Large intestine (tissue), 3 donors: ENCODE measurements around the gene DGCR2. TPM values are rescaled to one million over a fixed set of nuclear protein-coding genes. Genes with fewer than 3 reads are reported as not detected.
"Not testable (repeated sequence)": the region's sequence is repeated elsewhere in the genome, so short reads cannot be mapped to it uniquely, and the experiment has no call there.

ENCODE experiments used
- DNase-seq, 2 donors: peaks; one replicate each; pipeline versions ENCODE4 v3.0.0 to v3.0.0-alpha.2; 2013
- H3K27ac ChIP-seq: one replicate; pipeline ENCODE4 v1.5.1; 2013; ENCODE audit warnings: low read length
- H3K27me3 ChIP-seq: 2 replicates; pipeline ENCODE4 v1.6.1; 2013; ENCODE audit warnings: low read length; ENCODE audit not compliant: control insufficient read depth, insufficient read depth
- H3K36me3 ChIP-seq: 2 replicates; pipeline ENCODE4 v1.6.1; 2013; ENCODE audit warnings: low read length; ENCODE audit not compliant: control insufficient read depth, insufficient read depth
- H3K4me1 ChIP-seq: one replicate; pipeline ENCODE4 v1.6.1; 2013; ENCODE audit warnings: low read length; ENCODE audit not compliant: control insufficient read depth, insufficient read depth
- H3K4me3 ChIP-seq: one replicate; pipeline ENCODE4 v1.5.1; 2013; ENCODE audit warnings: low read length
- H3K9me3 ChIP-seq: one replicate; pipeline ENCODE4 v1.6.1; 2013; ENCODE audit warnings: mild to moderate bottlenecking, low read depth, low read length, moderate library complexity; ENCODE audit not compliant: control insufficient read depth
- WGBS: methylation state at CpG from one replicate; pipeline ENCODE4 v1.1.5; 2013; ENCODE audit warnings: low lambda C conversion rate; ENCODE audit not compliant: insufficient coverage; 5-methylcytosine and 5-hydroxymethylcytosine counted together
- polyA plus RNA-seq: library from polyadenylated mRNA; unstranded; fragments of 120-200 nt; gene quantifications from one replicate; pipeline ENCODE4 v1.2.1, GENCODE V29; 2013

Gene DGCR2
- polyA plus RNA-seq, 1 donor, result 53.1 TPM

DNA sequence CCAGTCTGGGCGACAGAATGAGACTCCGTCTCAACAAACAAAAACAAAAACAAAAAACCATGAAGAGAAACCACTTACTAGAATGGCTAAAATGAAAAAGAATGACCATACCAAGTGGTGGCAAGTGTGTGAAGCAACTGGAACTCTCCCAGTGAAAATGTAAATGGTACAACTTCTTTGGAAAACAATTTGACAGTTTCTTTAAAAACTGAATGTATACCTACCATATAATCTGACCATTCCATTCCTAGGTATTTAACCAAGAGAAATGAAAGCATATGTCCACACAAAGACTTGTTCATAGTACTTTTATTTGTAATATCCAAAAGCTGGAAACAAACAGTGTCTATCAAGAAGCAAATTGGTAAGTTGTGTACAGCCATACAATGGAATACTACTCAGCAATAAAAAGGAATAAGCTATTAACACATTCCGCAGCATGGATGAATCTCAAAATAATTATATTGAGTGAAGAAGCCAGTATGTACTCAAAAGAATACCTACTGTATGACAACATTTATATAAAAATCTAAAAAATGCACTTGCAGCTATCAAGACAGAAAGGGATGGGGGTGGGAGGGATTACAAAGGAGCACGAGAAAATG is 27.7 kb downstream of the DGCR2 start:
- no peak overlapping the region for H3K4me3 ChIP-seq
- H3K36me3 ChIP-seq, result peaks cover 4% of the 10 kb centered on the region
- H3K27ac ChIP-seq, result no peak overlapping the region
- no peaks in the 10 kb centered on the region for H3K27me3 ChIP-seq
- 83% methylated on average over 1 of the region's 4 CpGs for WGBS
- no peaks in the 10 kb centered on the region for H3K9me3 ChIP-seq
- no peak for DNase-seq
- no peaks in the 10 kb centered on the region for H3K4me1 ChIP-seq

DNA sequence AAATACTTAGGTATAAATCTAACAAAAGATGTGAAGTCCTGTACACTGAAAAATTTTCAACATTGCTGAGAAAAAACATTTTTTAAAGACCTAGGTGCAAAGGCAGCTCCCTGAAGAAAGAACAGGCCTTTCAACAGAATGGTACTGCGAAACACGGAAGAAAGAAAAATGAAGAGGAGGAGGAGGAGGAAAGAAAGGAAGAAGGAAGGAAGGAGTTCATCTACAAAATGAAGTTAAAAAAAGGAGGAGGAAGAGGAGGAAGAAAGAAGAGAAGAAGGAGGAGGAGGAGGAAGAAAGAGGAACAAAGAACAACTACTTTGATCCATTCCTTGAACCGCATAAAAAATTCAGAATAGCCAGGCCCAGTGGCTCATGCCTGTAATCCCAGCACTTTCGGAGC is 29.5 kb downstream of the DGCR2 start:
- WGBS, result 100% methylated on average over 2 of the region's 4 CpGs

DNA sequence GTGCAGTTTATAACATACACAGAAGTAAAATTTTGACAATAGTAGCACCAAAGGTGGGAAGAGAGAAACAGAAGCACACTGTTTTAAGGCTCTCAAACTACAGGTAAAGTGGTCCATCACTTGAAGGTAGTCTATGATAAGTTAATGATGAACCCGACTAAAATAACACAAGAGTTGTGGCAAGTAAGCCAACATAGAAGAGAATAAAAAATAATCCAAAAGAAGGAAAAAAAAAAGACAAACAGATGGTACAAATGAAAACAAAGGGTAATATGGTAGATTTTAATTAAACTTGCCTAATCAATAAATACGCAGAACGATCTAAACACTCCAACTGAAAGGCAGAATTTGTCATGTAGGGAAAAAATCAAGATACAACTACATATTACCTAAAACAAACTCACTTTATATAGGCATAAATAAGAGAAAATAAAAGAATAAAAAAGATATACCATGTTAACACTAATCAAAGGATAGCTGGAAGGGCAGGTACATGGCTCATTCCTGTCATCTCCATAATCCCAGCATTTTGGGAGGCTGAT is 31.6 kb downstream of the DGCR2 start:
- 96% methylated on average over 3 of the region's 3 CpGs for WGBS
- H3K4me1 ChIP-seq, result no peaks in the 10 kb centered on the region
- H3K27ac ChIP-seq, result no peak overlapping the region

More for the DNA sequence above, 29.5 kb downstream of the DGCR2 start:
- Histone ChIP-seq H3K4me1 (no peaks in the 10 kb centered on the region), H3K9me3 (no peaks in the 10 kb centered on the region), H3K36me3 (peaks cover 16% of the 10 kb centered on the region), H3K27ac (no peak overlapping the region), H3K4me3 (no peak overlapping the region), H3K27me3 (no peaks in the 10 kb centered on the region)
- no peak for DNase-seq

DNA sequence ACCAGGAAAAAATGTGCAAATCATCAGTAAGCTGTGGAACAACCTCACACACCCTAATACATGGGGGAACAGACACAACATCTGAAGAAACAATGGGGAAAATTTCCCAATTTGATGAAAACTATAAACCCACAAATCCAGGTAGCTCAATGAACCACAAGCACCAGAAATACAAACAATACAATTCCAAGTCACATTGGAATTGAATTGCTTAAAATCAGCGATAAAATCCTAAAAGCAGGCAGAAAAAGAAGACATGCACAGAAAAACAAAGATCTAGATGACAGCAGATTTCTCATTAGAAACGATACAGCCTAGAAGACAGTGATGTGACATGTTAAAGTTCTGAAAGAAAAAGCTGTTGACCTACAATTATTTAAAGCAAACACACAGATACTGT is 32.0 kb downstream of the DGCR2 start:
- Histone ChIP-seq H3K27ac (no peak overlapping the region), H3K4me3 (no peak overlapping the region), H3K9me3 (no peaks in the 10 kb centered on the region), H3K27me3 (no peaks in the 10 kb centered on the region), H3K4me1 (no peaks in the 10 kb centered on the region), H3K36me3 (peaks cover 25% of the 10 kb centered on the region)
- DNase-seq, result no peak
- WGBS, result 100% methylated on average over 2 of the region's 2 CpGs

More for the DNA sequence above, 31.6 kb downstream of the DGCR2 start:
- peaks cover 23% of the 10 kb centered on the region for H3K36me3 ChIP-seq
- no peak overlapping the region for H3K4me3 ChIP-seq
- DNase-seq, result no peak
- H3K27me3 ChIP-seq, result no peaks in the 10 kb centered on the region
- no peaks in the 10 kb centered on the region for H3K9me3 ChIP-seq

DNA sequence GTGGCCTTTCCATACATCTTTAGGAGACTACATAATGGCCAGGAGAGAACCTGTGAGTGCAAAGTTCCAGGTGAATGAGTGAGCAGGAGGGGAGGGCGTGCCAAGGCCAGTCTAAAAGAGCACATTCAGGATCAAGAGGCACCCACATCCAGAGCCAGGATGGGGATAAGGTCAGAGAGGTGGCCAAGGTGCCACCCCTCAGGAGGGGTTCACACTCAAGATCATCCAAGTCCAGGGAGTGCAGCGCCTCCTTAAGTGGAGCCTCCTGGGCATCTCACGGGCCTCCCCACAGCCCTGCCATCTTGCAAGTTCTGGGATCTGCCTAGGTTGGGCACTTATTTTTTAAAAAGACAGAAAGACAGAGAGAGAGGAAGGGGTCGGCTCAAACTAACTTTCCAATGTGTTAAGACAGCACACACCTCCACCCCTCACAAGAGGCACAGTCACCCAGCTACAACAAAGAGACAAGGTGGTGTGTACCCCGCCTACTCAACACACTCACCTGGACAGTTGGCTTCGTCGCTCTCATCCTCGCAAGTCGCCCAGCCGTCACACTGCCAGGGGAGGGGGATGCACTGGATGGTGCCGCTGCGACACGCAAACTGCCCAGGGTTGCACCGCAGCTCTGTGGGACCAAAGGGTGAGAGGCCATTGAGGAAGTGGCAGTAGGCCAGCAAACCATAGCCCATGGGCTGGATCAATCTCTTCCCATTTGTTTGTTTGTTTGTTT is 33.2 kb downstream of the DGCR2 start:
- no peak overlapping the region for H3K27ac ChIP-seq
- whole genome bisulfite sequencing, result no CpG with 5 or more reads among the region's 14 CpGs
- no peak for DNase-seq
- no peaks in the 10 kb centered on the region for H3K9me3 ChIP-seq
- no peaks in the 10 kb centered on the region for H3K27me3 ChIP-seq
- peaks cover 26% of the 10 kb centered on the region for H3K36me3 ChIP-seq
- no peak overlapping the region for H3K4me3 ChIP-seq
- H3K4me1 ChIP-seq, result no peaks in the 10 kb centered on the region

DNA sequence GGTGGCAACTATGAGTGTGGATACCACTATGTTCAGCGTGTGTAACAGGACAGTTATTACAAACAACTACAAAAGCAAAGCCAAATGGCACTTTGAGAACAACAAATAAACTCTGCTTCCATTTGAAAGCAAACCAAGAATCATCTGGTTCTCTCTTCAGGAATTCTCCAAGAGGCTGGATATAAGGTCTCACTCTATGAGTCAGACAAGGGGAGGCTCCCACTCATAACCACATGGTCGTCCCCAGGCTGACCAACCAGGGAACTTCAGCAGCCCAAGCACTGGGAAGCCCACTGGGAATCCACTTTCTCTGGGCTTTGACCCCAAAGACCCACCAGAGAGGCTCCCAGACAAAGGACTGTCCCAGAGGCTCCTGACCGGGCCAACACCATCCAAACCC is 35.3 kb downstream of the DGCR2 start:
- no peaks in the 10 kb centered on the region for H3K4me1 ChIP-seq
- no peaks in the 10 kb centered on the region for H3K9me3 ChIP-seq
- peaks cover 28% of the 10 kb centered on the region for H3K36me3 ChIP-seq
- H3K27ac ChIP-seq, result no peak overlapping the region
- DNase-seq, result no peak
- H3K27me3 ChIP-seq, result no peaks in the 10 kb centered on the region
- no CpG with 5 or more reads among the region's 3 CpGs for WGBS
- no peak overlapping the region for H3K4me3 ChIP-seq

DNA sequence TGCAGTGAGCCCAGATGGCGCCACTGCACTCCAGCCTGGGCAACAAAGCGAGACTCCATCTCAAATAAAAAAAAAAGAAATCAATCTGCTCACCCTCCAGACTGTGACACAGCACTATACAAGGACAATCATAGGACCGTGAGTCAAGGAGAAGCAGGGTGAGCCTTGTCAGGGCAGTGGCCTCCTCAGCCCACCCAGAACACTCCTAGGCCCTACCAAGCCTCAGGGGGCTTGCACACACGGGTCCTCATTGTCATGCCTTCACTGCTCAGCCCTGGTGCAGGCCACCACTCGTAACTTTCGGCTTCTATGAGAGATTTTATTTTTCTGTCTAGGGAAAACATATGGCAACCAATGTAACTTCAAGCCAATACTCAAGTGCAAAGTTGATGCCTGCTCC is 35.8 kb downstream of the DGCR2 start:
- no peaks in the 10 kb centered on the region for H3K27me3 ChIP-seq
- H3K4me1 ChIP-seq, result no peaks in the 10 kb centered on the region
- WGBS, result no CpG with 5 or more reads among the region's 6 CpGs
- no peak overlapping the region for H3K27ac ChIP-seq
- H3K4me3 ChIP-seq, result no peak overlapping the region
- no peak for DNase-seq
- H3K9me3 ChIP-seq, result no peaks in the 10 kb centered on the region
- H3K36me3 ChIP-seq, result peaks cover 28% of the 10 kb centered on the region

DNA sequence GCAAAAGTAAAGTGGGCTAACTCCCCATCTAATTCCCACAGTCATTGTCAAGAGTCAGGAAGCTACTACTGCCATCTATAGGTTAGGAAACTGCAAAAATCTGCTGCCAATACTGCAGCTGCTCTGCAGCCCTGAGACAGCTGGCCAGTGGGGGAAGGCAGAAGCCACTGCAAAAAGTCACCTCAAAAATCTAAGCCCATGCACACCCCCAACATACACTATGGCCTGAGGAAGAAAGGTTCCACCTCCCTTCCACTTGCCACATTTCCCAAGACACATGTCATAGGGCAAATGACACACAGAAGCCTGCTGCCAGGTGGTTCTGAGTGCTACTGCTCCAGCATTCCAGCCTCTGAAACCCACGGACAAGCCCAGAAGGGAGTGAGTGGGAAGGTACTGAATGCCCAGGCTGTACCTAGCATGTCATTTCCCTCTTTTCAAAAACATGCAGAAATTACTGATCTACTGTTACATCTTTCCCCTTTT is 36.9 kb downstream of the DGCR2 start:
- Histone ChIP-seq H3K36me3 (peaks cover 31% of the 10 kb centered on the region), H3K27me3 (no peaks in the 10 kb centered on the region), H3K27ac (no peak overlapping the region), H3K4me1 (no peaks in the 10 kb centered on the region), H3K9me3 (no peaks in the 10 kb centered on the region), H3K4me3 (no peak overlapping the region)
- no peak for DNase-seq
- no CpG with 5 or more reads among the region's 1 CpG for WGBS

DNA sequence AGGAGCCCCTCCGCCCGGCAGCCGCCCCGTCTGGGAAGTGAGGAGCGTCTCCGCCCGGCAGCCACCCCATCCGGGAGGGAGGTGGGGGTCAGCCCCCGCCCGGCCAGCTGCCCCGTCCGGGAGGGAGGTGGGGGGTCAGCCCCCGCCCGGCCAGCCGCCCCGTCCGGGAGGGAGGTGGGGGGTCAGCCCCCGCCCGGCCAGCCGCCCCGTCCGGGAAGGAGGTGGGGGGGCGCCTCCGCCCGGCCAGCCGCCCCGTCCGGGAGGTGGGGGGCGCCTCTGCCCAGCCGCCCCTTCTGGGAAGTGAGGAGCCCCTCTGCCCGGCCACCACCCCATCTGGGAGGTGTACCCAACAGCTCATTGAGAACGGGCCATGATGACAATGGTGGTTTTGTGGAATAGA is 37.6 kb downstream of the DGCR2 start:
- not testable (repeated sequence) for H3K27ac ChIP-seq
- WGBS, result no CpG with 5 or more reads among the region's 32 CpGs
- peaks cover 36% of the 10 kb centered on the region for H3K36me3 ChIP-seq

DNA sequence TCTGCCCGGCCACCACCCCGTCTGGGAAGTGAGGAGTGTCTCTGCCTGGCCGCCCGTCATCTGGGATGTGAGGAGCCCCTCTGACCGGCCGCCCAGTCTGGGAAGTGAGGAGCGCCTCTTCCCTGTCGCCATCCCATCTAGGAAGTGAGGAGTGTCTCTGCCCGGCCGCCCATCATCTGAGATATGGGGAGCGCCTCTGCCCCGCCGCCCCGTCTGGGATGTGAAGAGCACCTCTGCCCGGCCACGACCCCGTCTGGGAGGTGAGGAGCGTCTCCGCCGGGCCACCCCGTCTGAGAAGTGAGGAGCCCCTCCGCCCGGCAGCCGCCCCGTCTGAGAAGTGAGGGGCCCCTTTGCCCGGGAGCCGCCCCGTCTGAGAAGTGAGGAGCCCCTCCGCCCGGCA is 38.1 kb downstream of the DGCR2 start:
- not testable (repeated sequence) for H3K4me1 ChIP-seq, H3K9me3 ChIP-seq, DNase-seq, H3K4me3 ChIP-seq, H3K27ac ChIP-seq, H3K27me3 ChIP-seq
- no CpG with 5 or more reads among the region's 30 CpGs for WGBS
- H3K36me3 ChIP-seq, result peaks cover 34% of the 10 kb centered on the region

More for the DNA sequence above, 37.6 kb downstream of the DGCR2 start:
- not testable (repeated sequence) for H3K27me3 ChIP-seq, H3K4me3 ChIP-seq, H3K9me3 ChIP-seq, H3K4me1 ChIP-seq, DNase-seq
